PFSK-1 (cell line): ENCODE measurements around the gene LGALS7B.

Experiments used
- FOXP2 ChIP-seq: optimal IDR thresholded peaks from 2 replicates; pipeline ENCODE3; 2011; ENCODE audit warnings: borderline replicate concordance, control low read depth, inconsistent platforms; ENCODE audit not compliant: insufficient read depth; ENCODE audit errors: extremely low read length, extremely low read depth
- POLR2AphosphoS5 ChIP-seq: IDR thresholded peaks from 2 replicates; pipeline ENCODE4 v1.6.1; 2012; ENCODE audit warnings: low read depth, mild to moderate bottlenecking, control low read depth, low read length, moderate library complexity
- REST ChIP-seq, 2 experiments: IDR thresholded peaks; 2 replicates each; pipeline versions ENCODE4 v1.6.1 to v1.8.0; 2011 to 2012; ENCODE audit warnings: low read depth in 2 of 2, low read length in 2 of 2, control low read depth in 1 of 2, inconsistent platforms in 1 of 2, mild to moderate bottlenecking in 1 of 2, moderate library complexity in 1 of 2; ENCODE audit not compliant: insufficient read depth in 1 of 2
- SIN3A ChIP-seq: IDR thresholded peaks from 2 replicates; pipeline ENCODE4 v1.6.1; 2012; ENCODE audit warnings: mild to moderate bottlenecking, low read length, moderate library complexity, borderline replicate concordance; ENCODE audit not compliant: insufficient read depth
- TAF1 ChIP-seq: IDR thresholded peaks from 2 replicates; pipeline ENCODE4 v1.6.1; 2012; ENCODE audit warnings: low read length, control low read depth, borderline replicate concordance; ENCODE audit not compliant: insufficient read depth

GRCh38 chr19:38742296-38742695, 46.7 kb upstream of the LGALS7B start:
- TF ChIP-seq TAF1 (no peak), POLR2AphosphoS5 (no peak), REST (IDR thresholded peaks at IDR 0.05; ENCODE audit: insufficient read depth in 1 of 2, low read depth in 2 of 2, low read length in 2 of 2) (no peak), SIN3A (no peak), FOXP2 (no peak)
